Activated CD8-positive, alpha-beta memory T cell treated with anti-CD3 and anti-CD28 coated beads, Interleukin-2, amount 50 U/mL, for 1 hour (primary cell): Measurements from ENCODE around the gene CYP46A1.
A peak's percentile ranks its signal among the peaks of the same experiment; 100 is the strongest.
"Not testable (repeated sequence)": the region's sequence is repeated elsewhere in the genome, so short reads cannot be mapped to it uniquely, and the experiment has no call there.

Experiments
- DNase-seq: peaks from one replicate; pipeline ENCODE4 v3.0.0-alpha.2; 2020; ENCODE audit errors: extremely low read depth

The CYP46A1 gene

DNA sequence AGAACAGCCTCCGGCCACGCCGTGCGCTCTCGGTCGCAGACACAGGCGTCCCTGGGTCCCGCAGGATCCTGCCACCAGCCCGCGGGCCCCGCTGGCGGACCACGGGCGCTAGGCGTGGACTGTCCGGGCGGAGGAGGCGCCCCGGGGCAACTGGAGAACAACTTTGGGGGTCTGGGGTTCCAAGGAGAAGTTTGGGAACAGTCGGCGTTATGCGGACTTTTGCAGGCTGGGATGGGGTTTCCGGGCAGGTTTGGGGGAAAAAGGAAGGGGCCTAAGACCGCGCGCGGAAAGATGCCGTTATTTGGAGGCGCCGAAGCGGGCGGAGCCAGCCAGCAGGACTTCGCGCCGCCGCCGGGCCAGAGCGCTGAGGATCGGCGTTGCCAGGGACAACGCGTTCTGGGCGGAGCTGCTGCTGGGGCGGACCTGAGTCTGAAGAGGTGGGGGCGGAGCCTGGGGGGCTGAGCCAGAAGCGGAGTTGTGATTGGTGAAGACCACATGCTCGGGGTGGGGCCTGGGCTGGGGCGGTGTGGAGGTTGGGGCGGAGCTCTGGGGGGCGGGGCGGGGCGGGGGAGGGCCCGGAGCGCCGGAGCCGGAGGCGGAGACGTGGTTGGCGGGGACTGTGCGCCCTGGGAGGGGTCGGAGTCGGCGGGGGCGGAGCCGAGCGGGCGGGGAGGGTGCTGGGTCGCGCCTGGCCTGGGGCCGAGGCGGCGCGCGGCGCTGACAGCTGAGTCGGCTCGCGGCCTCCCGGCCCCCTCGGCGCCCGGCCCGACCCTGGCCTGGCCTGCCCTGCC lies at the start of gene CYP46A1:
TSS of gene CYP46A1 (plus strand) at position 680 of the 791 bp plus-strand sequence. CDS start 120 bp downstream, outside the sequence.
- peak; percentile 99 for DNase-seq

DNA sequence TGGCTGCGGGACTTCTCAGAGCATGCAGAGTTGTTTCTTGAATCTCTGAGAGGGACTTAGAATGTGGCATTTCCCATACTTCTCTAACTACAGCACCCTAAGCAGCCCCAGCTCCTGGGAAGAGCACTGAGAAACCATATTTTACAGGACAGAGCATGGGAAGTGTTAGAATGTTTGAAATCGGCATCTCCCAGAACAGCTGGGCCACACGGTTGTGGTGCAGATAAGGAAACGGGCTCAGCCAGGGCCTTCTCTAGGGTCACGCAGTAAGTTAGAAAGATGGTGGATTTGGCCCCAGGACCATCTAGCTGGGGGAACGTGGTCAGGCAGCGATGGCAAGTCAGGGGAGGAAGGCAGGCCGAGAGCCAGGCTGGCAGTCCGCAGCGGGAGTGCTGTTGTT lies 49.7 kb upstream of the CYP46A1 start:
- DNase-seq: no peak

DNA sequence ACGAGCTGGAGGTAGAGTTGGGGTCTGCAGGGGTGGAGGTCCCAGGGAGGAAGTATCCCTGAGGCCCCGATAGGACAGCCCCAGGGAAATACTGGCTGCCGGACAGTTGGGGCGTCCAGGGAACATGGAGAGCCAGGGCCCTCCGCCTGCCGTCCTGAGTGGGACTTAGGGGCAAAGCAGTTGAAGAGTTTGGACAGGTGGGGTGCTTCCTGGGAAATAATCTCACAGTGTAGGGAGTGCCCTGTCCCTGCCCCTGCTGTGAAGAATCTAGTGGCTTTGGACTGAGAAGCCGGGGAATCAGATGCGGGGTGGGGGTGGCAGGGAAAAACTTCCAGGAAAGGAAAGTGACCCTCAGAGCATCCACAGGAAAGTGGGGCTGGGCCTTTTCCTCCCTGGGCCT lies 49.0 kb upstream of the CYP46A1 start:
- no peak for DNase-seq

DNA sequence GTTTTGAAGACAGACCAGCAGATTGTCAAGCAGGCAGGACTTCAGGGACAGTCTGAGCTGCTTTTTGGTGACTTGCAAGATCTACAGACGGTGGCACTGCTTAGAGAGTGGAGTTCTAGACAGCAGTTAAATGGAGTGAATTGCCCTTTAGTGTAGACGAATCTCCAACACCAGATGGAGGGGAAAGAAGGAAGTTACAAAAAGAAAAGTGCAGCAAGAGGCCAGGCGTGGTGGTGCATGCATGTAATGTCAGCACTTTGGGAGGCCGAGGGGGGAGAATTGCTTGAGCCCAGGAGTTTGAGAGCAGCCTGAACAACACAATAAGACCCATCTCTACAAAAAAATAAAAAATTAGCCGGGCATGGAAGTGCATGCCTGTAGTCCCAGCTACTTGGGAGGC lies 47.6 kb upstream of the CYP46A1 start:
- DNase-seq: no peak

DNA sequence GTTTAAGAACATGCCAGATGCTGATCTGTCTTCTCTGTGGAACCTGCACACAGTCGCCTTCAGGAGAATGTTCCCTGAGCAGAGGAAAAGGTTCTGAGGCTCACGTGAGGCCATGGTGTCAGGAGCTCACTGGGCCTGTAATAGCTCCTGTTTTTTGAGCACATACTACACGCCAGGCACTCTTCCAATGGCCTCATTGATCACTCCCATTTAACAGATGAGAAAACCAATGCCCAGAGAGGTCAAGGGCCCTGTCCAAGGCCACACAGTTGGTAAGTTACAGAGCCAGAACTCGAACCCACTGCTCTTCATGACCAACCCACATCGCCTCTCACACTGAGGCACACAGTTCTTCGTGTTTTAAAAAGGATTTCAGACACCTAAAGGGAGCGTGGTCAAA lies 46.5 kb upstream of the CYP46A1 start:
- no peak for DNase-seq

DNA sequence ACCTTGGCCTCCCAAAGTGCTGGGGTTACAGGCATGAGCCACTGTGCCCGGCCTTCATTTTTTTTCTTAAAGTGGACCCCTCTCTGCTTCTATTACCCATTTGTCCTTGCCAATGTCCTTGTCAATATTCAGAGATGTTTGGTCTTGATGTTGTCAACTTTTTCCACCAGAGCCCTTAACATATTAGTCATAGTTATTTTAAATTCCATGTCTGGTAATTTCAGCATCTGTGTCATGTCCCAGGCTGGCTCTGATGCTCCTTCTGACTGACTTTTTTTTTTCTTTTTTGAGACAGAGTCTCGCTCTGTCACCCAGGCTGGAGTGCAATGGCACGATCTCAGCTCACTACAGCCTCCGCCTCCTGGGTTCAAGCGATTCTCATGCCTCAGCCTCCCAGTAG lies 41.3 kb upstream of the CYP46A1 start:
- DNase-seq: not testable (repeated sequence)

DNA sequence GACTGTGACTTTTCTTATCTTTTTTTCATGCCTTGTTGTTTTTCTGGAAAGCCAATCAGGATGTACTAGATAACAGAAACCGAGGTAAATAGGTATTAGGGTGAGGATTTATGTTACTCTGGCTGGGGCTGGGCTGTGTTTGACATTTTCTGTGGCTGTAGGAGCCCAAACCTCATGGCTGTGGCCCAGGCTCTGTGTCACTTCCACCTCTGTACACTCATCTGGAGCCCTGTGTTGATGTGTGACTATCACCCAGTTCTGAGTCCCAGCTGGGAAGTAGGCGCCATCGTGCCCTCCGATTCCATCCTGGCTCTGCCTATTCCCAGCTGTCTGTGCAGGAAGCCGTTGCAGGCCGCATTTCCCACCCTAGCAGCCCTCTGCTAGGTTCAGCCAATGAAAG lies 40.8 kb upstream of the CYP46A1 start:
- no peak for DNase-seq

DNA sequence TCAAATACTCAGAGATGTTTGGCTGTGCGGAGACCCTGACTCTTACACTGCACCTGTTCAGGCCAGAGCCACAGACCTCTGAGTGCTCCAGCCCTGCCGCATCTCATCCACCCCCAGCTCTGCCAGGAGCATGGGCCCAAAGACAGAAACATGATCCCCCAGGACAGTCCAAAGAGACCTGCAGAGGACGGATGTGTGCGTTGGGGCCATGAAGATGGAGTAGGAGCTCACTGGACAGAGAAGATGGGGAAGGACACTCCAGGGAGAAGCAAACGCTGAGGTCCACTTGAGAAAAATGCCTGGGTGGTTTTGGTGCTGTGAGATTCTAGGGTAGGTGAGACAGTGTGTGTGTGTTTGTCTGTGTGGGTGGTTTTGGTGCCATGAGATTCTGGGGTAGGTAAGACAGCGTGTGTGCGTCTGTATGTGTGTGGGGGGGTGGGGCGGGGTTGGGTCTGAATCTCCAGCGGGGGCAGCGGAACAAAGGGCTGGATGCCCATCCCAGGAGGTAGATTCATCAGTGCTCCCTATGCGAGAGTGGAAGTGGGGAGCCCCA lies 40.0 kb upstream of the CYP46A1 start:
- no peak for DNase-seq

DNA sequence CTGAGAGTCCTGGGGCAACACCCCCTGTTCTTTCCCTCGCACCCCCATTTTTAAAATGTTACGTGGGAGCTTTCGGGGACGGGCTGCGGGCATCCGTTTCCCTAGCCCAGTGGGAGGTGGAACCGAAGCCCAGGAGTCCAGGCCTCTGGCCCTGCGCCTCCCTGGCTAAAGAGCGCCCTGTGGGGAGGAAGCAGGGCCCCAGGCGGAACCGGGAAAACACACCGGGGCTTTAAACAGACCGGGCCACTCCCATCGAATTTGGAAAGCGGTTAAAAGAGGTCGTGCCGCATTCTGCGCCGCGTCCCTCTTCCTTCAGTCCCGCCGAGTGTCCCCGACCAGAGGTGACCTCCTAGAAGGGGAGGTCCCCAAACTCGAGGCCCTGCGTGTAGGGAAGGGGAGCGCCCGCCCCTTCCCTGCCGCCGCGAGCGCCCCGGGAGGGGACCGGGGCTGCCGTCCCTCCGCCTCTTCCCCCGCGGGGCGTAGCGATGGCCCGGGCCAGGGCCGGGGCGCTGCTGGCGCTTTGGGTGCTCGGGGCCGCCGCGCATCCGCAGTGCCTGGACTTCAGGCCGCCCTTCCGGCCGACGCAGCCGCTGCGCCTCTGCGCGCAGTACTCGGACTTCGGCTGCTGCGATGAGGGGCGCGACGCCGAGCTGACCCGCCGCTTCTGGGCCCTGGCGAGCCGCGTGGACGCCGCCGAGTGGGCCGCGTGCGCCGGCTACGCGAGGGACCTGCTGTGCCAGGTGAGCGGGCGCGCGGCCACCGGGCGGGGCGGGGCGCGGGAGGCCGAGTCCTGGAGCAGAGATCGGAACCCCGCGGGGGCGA lies 39.2 kb upstream of the CYP46A1 start, which contains the start of gene HHIPL1:
TSS of gene HHIPL1 (plus strand) at position 407 of the 822 bp plus-strand sequence. CDS start at position 486, 79 bp downstream.
- DNase-seq: no peak

DNA sequence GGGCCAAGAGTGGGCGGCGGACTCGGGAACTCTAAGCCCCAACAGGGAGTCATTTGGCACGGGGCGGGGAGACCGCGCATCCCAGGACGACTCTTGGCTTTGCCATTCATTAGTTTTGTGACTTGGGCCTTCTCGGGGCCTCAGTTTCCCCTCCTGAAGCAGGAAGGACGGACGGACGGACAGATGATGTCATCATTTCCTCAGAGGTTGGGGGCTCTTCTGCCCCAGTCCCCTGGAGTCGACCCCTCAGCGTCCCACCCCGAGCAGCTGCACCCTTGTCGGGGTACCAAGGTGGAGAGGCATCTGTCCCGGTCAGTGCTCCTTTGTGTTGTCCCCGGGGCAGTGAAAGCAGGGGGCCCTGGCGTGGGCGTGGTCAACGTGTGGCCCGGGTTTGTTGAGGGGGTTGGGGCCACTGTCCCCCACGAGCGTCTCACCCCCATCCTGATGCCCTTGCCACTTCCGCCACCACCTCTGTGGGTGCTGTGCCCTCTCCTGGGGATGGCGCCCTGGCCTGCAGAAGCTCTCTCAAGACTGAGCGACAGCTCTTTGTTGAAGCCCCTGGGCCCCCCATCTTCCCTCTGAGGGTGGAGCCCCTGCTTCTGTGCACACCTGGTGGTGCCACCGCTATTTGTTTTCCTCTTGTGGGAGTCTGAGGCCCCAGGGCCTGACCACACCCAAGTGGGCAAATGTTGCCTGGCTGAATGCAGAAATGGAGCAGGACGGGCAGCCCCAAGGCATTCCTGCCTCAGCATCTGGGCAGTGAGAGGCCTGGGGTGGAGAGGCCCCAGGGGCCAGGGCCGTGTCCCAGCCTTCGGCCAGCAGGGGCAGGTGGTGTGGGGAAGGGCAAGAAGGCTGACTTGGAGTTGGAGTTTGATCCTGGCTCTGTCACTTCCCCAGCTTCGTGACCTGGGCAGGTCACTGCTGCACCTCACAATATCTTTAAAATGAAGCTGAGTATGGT lies 38.3 kb upstream of the CYP46A1 start:
- no peak for DNase-seq

DNA sequence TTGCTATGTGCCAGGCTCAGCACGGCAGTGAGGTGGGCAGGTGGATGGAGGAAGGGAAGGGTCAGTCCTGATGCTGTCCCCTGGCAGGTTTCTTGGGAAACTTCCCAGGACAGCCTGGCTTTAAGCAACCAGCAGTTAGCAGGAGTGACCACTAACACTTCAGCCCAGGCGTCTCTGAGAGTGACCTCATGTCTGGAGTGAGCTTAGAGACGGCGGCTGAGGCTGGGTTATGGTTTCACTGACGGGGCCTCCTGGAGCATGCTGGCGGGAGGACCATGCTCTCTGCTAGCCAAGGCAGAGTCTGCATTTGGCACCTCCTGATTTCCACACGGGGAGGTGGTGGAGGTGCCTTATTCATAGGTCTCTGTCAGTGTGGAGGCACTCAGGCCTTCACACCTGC lies 36.7 kb upstream of the CYP46A1 start:
- no peak for DNase-seq

DNA sequence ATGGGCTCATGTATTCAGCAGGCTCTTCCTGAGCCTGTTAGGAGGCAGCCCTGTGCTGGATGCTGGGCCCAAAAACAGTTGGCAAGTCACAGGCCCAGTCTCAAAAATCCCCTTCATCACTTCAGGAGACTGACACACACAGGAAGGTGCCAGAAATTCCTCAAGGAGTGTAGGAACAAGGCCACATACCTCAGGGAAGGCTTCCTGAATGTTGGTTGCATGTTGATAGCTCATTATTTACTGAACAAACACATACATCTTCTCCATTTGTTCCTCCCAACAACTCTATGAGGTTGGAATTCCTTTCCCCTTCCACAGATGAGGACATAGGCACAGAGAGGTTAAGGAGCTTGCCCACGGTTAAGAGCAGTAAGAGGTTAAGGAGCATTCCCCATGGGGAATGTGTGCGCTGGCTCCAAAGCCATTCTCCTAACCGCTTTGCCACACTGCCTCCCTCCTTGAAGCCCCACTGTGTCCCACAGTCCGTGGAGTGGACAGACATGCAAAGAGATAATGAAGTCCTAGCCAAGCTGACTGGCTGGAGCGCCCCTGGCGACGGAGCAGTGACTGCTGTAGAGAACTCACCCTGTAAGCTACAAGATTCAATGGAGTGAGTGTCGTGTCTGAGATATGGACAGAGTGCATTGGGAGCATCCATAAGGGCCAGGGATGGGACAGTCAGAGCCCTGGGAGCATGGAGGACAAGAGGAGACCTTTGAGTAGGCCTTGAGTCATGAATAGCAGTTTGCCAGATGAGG lies 35.9 kb upstream of the CYP46A1 start:
- no peak for DNase-seq

DNA sequence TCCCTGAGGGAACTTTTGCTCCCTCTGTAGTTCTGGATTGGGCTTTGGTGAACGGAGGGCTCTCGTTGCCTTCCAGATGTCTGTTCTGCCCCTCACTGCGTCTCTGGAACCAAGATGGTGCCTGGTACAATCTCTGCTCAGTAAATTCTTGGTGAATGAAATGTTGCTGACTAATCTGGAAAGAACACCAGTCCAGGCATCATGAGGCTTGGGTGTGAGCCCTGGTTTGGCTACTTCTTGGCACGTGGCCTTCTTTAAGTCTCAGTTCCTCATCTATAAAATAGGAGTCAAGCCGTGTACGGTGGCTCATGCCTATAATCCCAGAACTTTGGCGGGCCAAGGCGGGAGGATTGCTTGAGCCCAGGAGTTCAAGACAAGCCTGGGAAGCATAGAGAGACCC lies 34.9 kb upstream of the CYP46A1 start:
- no peak for DNase-seq

DNA sequence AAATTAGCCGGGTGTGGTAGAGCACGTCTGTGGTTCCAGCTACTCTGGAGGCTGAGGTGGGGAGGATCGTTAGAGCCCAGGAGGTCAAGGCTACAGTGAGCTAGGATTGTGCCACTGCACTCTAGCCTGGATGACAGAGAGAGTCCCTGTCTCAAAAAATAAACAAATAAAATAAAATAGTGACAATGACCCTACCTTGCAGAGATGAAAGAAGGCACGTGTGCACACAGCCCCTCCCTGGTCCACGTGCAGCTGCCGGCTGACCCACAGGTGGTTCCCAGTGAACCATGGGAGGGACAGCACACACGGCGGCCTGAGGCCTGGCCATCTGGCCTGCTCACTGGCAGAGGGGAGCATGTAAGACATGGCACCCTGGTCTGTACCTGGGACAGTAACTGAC lies 34.5 kb upstream of the CYP46A1 start:
- DNase-seq: no peak

DNA sequence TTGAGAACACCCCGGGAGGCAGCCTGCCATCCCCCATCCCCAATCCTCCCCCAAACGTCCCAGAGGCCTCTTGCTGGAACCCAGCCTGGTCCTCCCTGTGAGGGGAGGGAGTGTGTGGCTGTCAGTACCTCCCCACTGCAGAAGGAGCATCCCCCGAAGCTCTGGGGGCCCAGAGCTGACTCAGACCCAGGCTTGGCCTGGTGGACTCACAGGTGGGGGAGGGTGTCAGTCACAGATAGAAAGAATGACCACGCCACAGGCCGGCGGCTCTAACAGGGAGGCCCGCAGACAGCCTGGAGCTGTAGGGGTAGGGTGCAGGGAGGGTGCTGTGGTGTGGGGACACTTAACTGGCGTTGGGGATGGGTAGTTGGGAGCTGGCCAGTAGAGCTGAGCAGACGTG lies 33.9 kb upstream of the CYP46A1 start:
- no peak for DNase-seq

DNA sequence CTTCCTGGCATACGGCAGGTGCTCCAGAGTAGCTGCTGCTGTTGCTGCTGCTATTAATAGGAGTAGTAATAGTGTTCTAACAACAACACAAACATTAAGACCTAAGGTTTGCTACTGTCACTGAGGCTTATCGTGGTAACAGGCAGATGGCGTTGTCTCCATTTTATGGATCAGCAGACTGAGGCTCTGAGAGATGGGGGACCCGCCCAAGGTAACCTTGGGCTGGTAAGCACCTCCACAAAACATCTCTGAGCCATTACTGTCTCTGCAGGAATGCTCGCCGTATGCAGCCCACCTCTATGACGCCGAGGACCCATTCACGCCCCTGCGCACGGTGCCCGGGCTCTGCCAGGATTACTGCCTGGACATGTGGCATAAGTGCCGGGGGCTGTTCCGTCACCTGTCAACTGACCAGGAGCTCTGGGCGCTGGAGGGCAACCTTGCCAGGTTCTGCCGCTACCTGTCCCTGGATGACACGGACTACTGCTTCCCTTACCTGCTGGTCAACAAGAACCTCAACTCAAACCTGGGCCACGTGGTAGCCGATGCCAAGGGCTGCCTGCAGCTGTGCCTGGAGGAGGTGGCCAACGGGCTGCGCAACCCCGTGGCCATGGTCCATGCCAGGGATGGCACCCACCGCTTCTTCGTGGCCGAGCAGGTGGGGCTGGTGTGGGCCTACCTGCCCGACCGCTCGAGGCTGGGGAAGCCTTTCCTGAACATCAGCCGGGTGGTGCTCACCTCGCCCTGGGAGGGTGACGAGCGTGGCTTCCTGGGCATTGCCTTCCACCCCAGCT lies 31.9 kb upstream of the CYP46A1 start:
- DNase-seq: no peak

DNA sequence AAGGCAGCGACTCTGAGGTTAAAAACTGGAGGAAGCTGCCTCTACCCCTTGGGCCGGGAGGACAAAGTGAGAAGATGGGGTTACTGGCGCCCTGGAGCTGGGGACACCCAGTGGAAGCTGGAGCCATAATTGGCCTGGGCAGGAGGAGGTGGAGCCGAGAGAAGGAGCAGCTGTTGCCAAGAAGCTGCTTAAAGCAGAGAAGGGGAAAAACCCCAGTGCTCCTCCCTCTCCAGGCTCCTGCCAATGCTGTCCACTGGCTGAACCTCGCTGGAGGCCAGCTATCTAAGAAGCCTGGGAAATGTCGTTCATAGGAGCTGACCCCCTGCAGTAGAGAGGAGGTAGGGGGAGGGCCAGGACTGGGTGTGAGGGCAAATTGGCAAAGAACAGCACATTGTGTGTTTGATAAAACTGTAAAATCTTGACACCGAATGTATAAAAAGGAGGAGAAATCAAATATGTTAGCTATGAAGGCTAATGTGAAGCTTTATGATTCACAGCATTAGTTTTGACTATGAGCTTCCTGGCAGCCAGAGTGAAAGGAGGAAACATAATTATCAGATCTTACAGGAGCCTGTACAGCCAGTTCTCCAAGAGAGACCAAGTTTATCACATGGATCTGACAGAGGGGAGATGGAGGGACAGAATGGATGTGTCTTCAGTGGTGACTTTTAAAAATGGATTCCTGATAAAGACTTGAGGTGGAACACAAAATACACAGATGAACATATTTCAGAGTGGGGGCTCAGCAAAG lies 29.7 kb upstream of the CYP46A1 start:
- DNase-seq: no peak

DNA sequence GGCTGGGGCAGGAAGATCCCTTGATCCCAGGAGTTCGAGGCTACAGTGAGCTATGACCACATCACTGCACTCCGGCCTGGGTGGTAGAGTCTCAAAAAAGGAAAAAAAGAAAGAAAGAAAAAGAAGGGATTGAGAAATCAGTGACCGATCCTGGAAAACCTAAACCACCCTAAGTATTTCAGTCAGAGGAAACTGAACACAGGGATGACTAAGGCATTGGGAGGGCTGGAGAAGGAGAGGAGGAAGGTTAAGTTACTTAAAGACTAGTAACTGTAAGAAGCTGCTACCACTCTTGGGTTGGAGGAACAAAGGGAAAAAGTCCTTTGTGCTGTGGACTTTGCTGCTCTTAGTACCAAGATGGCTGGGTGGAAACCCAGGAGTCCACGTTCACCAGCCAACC lies 28.6 kb upstream of the CYP46A1 start:
- no peak for DNase-seq

DNA sequence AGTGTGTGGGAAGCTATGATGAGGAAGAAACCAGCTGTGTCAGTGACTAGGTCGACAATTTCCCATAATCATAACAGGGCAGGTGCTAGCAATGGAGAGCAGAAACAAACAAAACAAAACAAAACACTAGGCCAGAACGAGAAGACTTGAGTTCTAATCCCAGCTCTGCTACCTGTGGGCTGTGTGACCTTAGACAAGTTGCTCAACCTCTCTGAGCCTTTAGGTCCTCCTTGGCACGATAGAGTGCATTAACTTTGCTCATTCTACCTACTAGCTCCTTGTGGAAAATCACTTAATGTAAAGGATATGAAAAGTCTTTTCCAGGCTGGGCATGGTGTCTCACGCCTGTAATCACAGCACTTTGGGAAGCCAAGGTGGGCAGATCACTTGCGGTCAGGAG lies 27.9 kb upstream of the CYP46A1 start:
- no peak for DNase-seq
